Measurements from ENCODE around the gene FSTL5.

Gene FSTL5

GRCh38 chr4:161937596-161937995 is 226.2 kb downstream of the FSTL5 start:
- no peak for DNase-seq (ENCODE audit: low read depth in 1 of 2, low spot score in 1 of 2)

DNA sequence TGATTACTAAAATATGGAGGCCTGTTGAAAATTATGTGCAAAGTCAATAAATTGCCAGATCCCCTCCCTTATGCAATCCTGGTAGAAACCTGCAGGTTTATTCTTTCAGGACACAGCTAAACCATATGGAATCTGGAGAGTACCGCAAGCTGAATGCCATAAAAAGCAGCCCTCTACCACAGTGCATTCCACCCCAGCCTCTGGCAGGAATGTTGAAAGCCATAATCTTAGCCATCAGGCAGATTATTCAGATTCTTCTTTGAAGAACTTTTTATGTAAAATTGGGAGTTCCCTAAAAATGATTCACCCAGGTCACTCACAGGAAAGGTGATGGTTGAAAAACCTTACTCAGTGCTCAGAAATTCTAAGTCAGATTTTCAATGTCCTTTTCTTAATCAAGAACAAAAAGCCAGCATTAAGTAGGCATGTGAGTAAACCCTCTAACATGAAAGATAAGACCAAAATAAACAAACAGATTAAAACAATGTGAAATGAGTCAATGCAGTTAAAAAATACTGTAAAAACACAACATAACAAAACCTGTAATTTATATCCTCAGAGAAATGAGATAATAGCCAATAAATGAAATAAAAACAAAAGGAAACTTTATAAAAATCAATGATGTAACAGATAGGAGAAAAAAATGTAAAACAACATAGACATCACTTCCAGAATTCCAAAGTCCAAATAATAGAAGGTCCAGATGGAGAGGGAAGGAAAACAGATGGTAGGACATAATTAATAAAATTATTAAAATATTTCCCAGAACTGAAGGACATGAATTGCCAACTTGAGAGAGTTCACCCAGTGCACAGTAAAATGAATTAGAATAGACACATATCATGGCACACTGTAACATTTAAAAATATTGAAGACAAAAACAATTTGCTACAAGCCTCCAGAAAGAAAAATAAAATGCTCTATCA is 226.9 kb downstream of the FSTL5 start:
- DNase-seq (ENCODE audit: low read depth in 1 of 2, low spot score in 1 of 2), result no peak

- no peak for DNase-seq (ENCODE audit: low read depth in 1 of 2, low spot score in 1 of 2)
These were observed 232.7 kb downstream of the FSTL5 start for GRCh38 chr4:161931089-161931488.

DNA sequence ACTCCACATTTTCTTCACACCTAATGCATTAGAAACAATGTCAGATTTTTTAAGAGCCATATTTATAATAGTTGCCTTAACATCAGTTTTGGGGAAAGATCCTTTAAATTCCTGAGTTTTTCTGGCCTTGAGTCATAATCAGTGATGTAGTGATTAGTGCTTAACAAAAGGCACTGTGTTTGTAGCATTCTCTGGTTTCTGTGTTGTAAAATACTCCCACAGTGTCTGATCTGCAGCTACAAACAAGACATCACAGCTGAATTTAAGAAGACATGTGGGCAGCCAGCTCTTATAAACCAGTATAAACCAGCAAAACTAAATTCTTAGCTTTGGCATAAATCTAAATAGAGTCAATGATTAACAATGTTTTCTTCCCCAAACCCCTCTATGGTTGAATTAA is 233.8 kb downstream of the FSTL5 start:
- no peak for DNase-seq (ENCODE audit: low read depth in 1 of 2, low spot score in 1 of 2)

DNA sequence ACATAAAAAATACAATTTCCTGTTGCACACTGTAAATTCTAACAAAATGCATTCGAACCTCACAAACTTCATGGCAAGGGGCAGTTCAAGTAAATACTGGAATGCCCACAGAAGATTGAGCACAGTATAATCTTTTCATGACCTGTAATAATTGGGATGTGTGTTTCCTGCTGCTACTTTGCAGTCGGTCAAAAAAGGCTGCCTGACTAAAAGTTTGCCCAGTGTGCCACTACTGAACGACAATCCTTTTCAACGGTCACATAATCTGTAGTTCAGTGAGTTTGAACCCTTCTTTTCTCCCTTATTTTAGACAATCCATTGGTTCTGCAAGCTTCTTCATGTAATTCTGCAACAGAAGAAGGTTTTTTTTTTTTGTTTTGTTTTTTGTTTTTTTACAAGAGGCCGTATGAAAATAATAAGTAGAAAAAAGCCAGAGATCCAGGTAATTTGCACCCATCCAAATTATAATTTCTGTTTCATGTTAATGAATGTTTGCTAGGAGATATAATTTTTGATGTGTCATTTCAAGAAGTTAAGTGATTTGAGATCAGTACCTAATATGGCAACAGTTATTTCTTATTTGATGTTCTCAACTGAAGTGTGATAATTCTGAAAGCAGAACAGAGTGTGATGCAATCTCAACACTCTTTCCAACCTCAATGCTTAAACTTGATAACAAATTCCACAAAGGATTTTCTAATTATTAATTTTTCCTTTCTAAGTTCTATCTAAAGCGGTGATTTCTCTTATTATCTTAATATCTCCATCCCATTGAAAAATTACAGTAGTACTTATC is 237.6 kb downstream of the FSTL5 start:
- no peak for DNase-seq (ENCODE audit: low read depth in 1 of 2, low spot score in 1 of 2)

- DNase-seq (ENCODE audit: low read depth in 1 of 2, low spot score in 1 of 2), result no peak
These were observed 243.3 kb downstream of the FSTL5 start for GRCh38 chr4:161920304-161921052.

DNA sequence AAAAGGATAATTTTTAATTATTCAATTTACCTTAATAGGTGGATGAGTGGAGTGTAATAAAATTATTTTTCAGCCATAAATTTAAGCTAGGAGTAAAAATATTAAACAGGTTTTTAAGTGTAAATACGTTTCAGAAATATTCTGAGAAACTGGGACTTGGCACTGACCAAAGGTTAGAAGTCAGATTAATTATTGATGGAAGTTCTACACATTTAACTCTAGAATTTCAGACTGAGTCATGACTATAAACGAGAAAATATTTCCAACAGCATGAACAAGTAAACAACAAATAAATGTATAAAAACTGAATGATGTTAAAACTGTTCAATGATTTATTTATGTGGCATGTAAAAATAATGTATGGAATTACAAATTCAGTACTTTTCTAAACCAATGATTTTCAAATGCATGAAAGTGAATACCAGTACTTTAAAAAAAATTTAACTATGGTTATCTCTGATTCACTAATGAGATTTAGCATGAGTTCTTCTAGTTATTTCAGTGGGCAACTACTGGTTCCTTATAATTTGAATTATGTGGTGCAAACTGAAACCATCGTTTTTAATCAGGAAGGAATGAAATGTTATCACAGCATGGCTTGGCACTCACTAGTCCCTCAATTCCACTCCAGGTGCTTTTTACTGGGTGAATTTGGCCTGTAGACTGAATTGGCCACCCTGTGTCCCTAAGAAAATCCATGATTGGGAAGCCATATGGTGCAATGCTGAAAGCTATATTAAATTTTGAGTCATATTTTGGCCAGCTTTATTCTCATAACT is 244.2 kb downstream of the FSTL5 start:
- no peak for DNase-seq (ENCODE audit: low read depth in 1 of 2, low spot score in 1 of 2)

DNA sequence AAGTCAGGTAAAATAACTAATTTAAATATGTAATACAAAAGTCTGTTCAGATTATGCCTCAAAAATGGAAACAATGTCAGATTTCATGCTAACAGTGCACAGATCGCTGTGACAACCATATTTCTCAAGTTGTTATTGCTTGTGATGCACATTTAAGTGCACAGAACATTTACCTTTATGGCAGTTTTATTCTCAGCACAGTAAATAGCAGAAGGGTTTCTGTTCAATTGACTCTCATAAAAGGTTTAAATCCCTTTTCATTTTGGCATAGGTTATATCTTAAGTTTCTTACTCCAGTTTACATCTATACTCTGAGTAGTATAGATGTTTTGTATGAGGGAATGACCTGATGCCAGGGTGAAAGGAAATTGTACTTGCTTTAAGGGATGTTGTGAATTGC is 247.8 kb downstream of the FSTL5 start:
- no peak for DNase-seq (ENCODE audit: low read depth in 1 of 2, low spot score in 1 of 2)

DNA sequence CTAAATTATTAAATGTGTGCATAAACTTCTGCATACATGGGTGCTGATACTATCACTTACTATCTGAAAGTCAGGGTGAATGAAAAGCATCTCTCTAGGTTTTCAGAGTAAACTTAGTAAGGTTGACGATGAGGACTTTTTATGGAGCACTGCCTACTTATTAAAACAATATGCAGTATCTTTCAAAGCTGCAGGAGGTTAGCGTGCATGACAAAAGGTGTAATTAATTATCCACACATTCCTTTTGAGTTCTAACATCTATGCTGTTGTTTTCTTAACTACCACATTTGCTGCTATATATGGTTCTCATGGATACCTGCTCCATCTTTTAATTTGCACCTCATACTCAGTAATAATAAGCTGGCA is 256.2 kb downstream of the FSTL5 start:
- DNase-seq (ENCODE audit: low read depth in 1 of 2, low spot score in 1 of 2), result no peak

DNA sequence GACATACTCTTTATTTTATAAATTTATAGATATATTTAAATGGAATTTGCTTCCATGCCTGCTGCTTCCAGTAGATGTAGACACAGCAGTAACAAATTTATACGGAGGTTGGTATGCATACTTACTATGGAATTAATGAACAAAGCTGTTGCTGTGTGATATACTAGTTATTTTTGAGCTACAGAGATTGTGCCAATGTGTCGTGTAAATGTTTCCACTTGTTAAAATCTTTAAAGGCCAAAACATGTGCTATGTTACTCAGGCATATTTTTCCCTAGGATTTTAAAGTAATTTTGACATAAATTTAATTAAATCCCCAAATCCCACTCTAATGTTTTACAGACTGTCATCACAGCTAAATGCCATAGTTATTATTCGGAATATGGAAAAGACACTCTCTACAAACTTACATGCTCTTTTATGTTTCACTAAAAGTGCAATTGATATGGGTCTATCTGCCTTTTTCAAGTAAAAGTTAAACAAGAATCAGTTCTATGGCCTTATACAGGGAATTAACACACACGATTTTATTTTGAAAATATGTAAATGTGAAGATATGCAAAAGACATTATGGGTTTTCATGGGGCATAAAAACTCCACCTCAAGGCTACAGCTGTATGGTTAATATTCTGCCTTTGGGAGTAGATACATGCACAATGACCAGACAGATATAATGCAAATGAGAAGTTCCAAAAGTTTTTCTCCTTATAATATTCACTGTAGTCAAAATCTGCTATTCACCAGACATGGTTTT is 256.8 kb downstream of the FSTL5 start:
- DNase-seq (ENCODE audit: low read depth in 1 of 2, low spot score in 1 of 2), result no peak

DNA sequence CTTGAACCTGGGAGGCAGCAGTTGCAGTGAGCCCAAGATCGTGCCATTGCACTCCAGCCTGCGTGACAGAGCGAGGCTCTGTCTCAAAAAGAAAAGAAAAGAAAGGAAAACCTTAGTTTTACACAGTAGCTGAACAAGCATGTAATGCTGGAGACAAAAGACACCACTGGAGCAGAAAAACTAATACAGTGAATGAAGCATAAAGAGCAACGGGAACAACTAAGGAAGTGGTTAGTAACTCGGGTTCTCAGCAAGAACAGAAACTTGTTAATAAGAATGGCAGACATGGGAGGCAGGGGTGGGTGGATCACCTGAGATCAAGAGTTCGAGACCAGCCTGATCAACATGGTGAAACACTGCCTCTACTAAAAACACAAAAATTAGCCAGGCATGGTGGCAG is 263.7 kb downstream of the FSTL5 start:
- DNase-seq (ENCODE audit: low read depth in 1 of 2, low spot score in 1 of 2), result no peak

GRCh38 chr4:161894493-161895167 is 269.2 kb downstream of the FSTL5 start:
- no peak for DNase-seq (ENCODE audit: low read depth in 1 of 2, low spot score in 1 of 2)

GRCh38 chr4:161894014-161894413 is 269.8 kb downstream of the FSTL5 start:
- DNase-seq (ENCODE audit: low read depth in 1 of 2, low spot score in 1 of 2), result no peak

GRCh38 chr4:161893566-161893965 is 270.2 kb downstream of the FSTL5 start:
- DNase-seq (ENCODE audit: low read depth in 1 of 2, low spot score in 1 of 2), result no peak

DNA sequence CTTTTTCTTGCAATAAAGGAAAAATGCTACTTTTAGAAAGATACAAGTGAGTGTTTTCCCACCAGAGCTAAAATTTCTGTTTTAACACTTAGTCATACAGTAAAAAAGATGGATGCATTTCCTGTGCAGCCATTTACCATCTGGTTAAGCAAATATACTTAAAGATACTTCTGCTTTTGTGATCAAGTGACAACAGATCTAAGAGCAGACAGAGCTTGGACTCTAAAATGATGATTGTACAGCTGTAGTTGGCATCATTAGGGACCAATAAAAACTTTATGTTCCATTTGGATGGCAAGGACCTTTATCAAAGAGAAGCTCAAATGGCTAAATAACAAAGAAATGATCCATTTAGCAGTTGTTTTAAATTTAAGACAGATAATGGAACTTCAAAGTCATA is 270.8 kb downstream of the FSTL5 start:
- DNase-seq (ENCODE audit: low read depth in 1 of 2, low spot score in 1 of 2), result no peak

DNA sequence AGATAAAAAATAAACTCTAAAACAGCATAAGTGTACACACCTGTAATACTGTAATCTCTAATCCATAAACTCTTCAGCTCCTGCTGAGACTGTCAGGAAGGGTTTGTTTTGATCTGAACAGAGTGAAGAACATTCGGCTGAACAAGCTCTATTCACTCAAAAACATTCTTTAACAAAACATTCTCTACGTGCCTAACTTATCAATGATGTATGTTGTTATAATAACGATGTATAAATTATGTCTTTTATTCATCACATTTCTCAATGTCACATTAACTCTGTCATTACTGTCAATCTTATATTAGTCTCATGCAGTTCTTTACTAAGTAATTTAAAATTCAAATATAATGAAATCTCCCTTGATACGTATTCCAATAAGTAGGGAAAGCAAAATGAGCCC is 280.6 kb downstream of the FSTL5 start:
- no peak for DNase-seq (ENCODE audit: low read depth in 1 of 2, low spot score in 1 of 2)

- DNase-seq (ENCODE audit: low read depth in 1 of 2, low spot score in 1 of 2), result no peak
These were observed 282.4 kb downstream of the FSTL5 start for GRCh38 chr4:161881370-161881769.

DNA sequence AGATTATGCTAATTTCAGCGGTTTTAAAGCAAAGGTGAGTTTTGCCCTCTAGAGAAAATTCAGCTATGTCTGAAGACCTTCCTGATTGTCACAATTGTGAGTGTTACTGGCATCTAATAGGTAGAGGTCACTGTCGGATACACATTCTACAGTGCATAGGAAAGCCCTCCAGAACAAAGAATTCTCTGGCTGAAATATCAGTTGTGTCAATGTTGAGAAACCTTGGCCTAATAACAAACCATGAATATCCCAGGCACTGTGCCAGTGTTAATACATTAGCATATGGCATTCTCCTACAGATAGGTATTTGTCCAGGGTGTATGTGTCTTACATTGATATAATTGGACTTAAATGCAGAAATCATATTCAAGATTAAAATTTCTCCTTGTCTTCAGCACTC is 294.3 kb downstream of the FSTL5 start:
- no peak for DNase-seq (ENCODE audit: low read depth in 1 of 2, low spot score in 1 of 2)

GRCh38 chr4:161856711-161857326 is 307.0 kb downstream of the FSTL5 start:
- no peak for DNase-seq (ENCODE audit: low read depth in 1 of 2, low spot score in 1 of 2)
